Neural cell (in vitro differentiated cells): ENCODE measurements around the gene TCOF1. TPM values are rescaled to one million over a fixed set of nuclear protein-coding genes. Genes with fewer than 3 reads are reported as not detected.

ENCODE experiments used
- H2AFZ ChIP-seq: fragments of 200-600, 300-800 bp; sonication (generic), shearing (Covaris generic); 2 replicates; pipeline ENCODE4 v1.6.0; 2014; ENCODE audit warnings: low read depth, mild to moderate bottlenecking, antibody characterized with exemption, low read length, moderate library complexity
- H3F3A ChIP-seq: fragments of 200-600 bp; shearing (Covaris generic); 2 replicates; pipeline ENCODE4 v1.6.1; 2016; ENCODE audit warnings: mild to moderate bottlenecking, moderate library complexity, mixed read lengths, antibody characterized with exemption, low read length; ENCODE audit not compliant: insufficient read depth, poor library complexity, severe bottlenecking
- H3K27ac ChIP-seq: fragments of 200-600, 300-800 bp; sonication (generic), shearing (Covaris generic); 2 replicates; pipeline ENCODE4 v1.5.1; 2014; ENCODE audit warnings: mild to moderate bottlenecking, low read length, moderate library complexity
- H3K27me3 ChIP-seq: fragments of 300-800, 200-600 bp; sonication (generic), shearing (Covaris generic); 2 replicates; pipeline ENCODE4 v1.6.0; 2014; ENCODE audit warnings: mild to moderate bottlenecking, low read depth, low read length, moderate library complexity; ENCODE audit not compliant: insufficient read depth
- H3K36me3 ChIP-seq: fragments of 300-800, 200-600 bp; sonication (generic), shearing (Covaris generic); 2 replicates; pipeline ENCODE4 v1.5.1; 2014; ENCODE audit warnings: mild to moderate bottlenecking, antibody characterized with exemption, low read length, moderate library complexity; ENCODE audit not compliant: insufficient read depth
- H3K4me2 ChIP-seq: fragments of 300-800, 200-600 bp; sonication (generic), shearing (Covaris generic); 2 replicates; pipeline ENCODE4 v1.6.0; 2014; ENCODE audit warnings: mild to moderate bottlenecking, low read length
- H3K4me3 ChIP-seq: fragments of 300-800, 200-600 bp; sonication (generic), shearing (Covaris generic); 2 replicates; pipeline ENCODE4 v1.5.1; 2014; ENCODE audit warnings: mild to moderate bottlenecking, low read length, moderate library complexity
- H3K79me2 ChIP-seq: fragments of 200-600 bp; shearing (Covaris generic); replicated peaks from 2 replicates; pipeline ENCODE4 v1.6.0; 2014; ENCODE audit warnings: mild to moderate bottlenecking, low read length, moderate library complexity; ENCODE audit not compliant: insufficient read depth
- H3K9ac ChIP-seq: fragments of 300-800, 200-600 bp; sonication (generic), shearing (Covaris generic); 2 replicates; pipeline ENCODE4 v1.6.1; 2016; ENCODE audit warnings: mild to moderate bottlenecking, low read length, mixed read lengths
- H3K9me2 ChIP-seq: fragments of 200-600 bp; shearing (Covaris generic); 2 replicates; pipeline ENCODE4 v1.6.1; 2016; ENCODE audit warnings: mild to moderate bottlenecking, low read length, mixed read lengths; ENCODE audit not compliant: insufficient read depth
- H3K9me3 ChIP-seq: fragments of 200-600, 300-800 bp; sonication (generic), shearing (Covaris generic); 2 replicates; pipeline ENCODE4 v1.6.1; 2016; ENCODE audit warnings: mild to moderate bottlenecking, mixed run types, low read length, moderate library complexity, mixed read lengths
- H4K20me1 ChIP-seq: fragments of 200-600 bp; shearing (Covaris generic); 2 replicates; pipeline ENCODE4 v1.6.1; 2016; ENCODE audit warnings: mild to moderate bottlenecking, mixed run types; ENCODE audit not compliant: insufficient read depth
- CTCF ChIP-seq: fragments of 450-650 bp; IDR thresholded peaks from 2 replicates; pipeline ENCODE4 v1.5.1; 2014; ENCODE audit warnings: antibody characterized with exemption, mild to moderate bottlenecking, moderate library complexity; ENCODE audit not compliant: poor library complexity, severe bottlenecking
- EP300 ChIP-seq: fragments of 450-650 bp; conservative IDR thresholded peaks from 2 replicates; pipeline ENCODE4 v1.6.1; 2014; ENCODE audit warnings: antibody characterized with exemption, mild to moderate bottlenecking, moderate library complexity; ENCODE audit not compliant: poor library complexity, severe bottlenecking
- EZH2 ChIP-seq: fragments of 200-600, 300-800 bp; shearing (Covaris generic), sonication (generic); IDR thresholded peaks from 2 replicates; pipeline ENCODE4 v1.6.1; 2014; ENCODE audit warnings: antibody characterized with exemption, low read length, borderline replicate concordance, mild to moderate bottlenecking; ENCODE audit not compliant: insufficient read depth, poor library complexity, severe bottlenecking
- MXI1 ChIP-seq: fragments of 450-650 bp; conservative IDR thresholded peaks from 2 replicates; pipeline ENCODE4 v1.6.1; 2014; ENCODE audit warnings: antibody characterized with exemption, mild to moderate bottlenecking; ENCODE audit not compliant: poor library complexity, severe bottlenecking
- POLR2AphosphoS5 ChIP-seq: IDR thresholded peaks from 2 replicates; pipeline ENCODE4 v1.6.1; 2012
- RAD21 ChIP-seq: fragments of 450-650 bp; conservative IDR thresholded peaks from 2 replicates; pipeline ENCODE4 v1.6.1; 2014; ENCODE audit warnings: antibody characterized with exemption, mild to moderate bottlenecking, moderate library complexity
- REST ChIP-seq: IDR thresholded peaks from 2 replicates; pipeline ENCODE4 v1.6.1; 2012; ENCODE audit warnings: borderline replicate concordance
- SMC3 ChIP-seq: fragments of 450-650 bp; conservative IDR thresholded peaks from 2 replicates; pipeline ENCODE4 v1.6.1; 2014; ENCODE audit warnings: antibody characterized with exemption, mild to moderate bottlenecking, moderate library complexity; ENCODE audit not compliant: poor library complexity
- TAF1 ChIP-seq: IDR thresholded peaks from 2 replicates; pipeline ENCODE4 v1.6.1; 2012; ENCODE audit warnings: low read depth
- polyA plus RNA-seq: library from polyadenylated mRNA; depleted of rRNA; stranded (reverse); fragments of >200 nt; gene quantifications from 2 replicates; pipeline ENCODE4 v1.2.3, GENCODE V29; 2014

The TCOF1 gene
- polyA plus RNA-seq, 1 donor from 2014 or later, result 6.5 TPM

- TF ChIP-seq CTCF, result no peak
- no peak for TF ChIP-seq SMC3
- no peak for TF ChIP-seq POLR2AphosphoS5
Measured at GRCh38 chr5:150356575-150357294, 762 bp upstream of the TCOF1 start (continued).

- no peak for TF ChIP-seq POLR2AphosphoS5
- no peak for TF ChIP-seq EP300
- TF ChIP-seq MXI1, result no peak
- TF ChIP-seq TAF1, result no peak
- no peak for TF ChIP-seq CTCF
- TF ChIP-seq RAD21, result no peak
- no peak for TF ChIP-seq EZH2
- TF ChIP-seq SMC3, result no peak
- no peak for TF ChIP-seq REST
- Histone ChIP-seq H3K36me3 (no peaks in the 10 kb centered on the region), H3K4me3 (peak overlapping the region; percentile 91), H3K9me2 (no peaks in the 10 kb centered on the region), H2AFZ (no peak overlapping the region), H3K9me3 (no peaks in the 10 kb centered on the region), H3K27ac (no peak overlapping the region), H4K20me1 (no peaks in the 10 kb centered on the region), H3K9ac (peak overlapping the region; percentile 60), H3F3A (no peaks in the 10 kb centered on the region), H3K4me2 (peak overlapping the region; percentile 62), H3K79me2 (peaks cover 6% of the 10 kb centered on the region), H3K27me3 (no peaks in the 10 kb centered on the region)
Measured at GRCh38 chr5:150358261-150359095, 981 bp downstream of the TCOF1 start.
